Measurements from ENCODE around the gene IPCEF1. TPM values are rescaled to one million over a fixed set of nuclear protein-coding genes. Genes with fewer than 3 reads are reported as not detected.

Gene IPCEF1
- total RNA-seq, 2 donors from 2014 or later, result 3.0 to 5.7 TPM

GRCh38 chr6:154360476-154360875 is 3.9 kb upstream of the IPCEF1 start:
- Histone ChIP-seq H3K27ac (no peak overlapping the region), H3K27me3 (no peaks in the 10 kb centered on the region), H3K36me3 (replicated peaks in 1 of 2; ENCODE audit: insufficient read depth in 1 of 2, low read depth in 2 of 2) (no peaks in the 10 kb centered on the region), H3K4me1 (no peaks in the 10 kb centered on the region), H3K9me3 (no peaks in the 10 kb centered on the region), H3K4me3 (no peak overlapping the region)
- no peak for DNase-seq
- WGBS, 2 donors, result 91 to 93% methylated on average over 3 of the region's 3 CpGs
- TF ChIP-seq POLR2A (IDR thresholded peaks at IDR 0.05), result no peak
- TF ChIP-seq CTCF (IDR thresholded peaks at IDR 0.05), result no peak
- intact Hi-C loops (cut with DNase I), result no loop called here
- ATAC-seq, result no peak

- no peak overlapping the region for H3K27ac ChIP-seq
- 82 to 88% methylated on average over 4 of the region's 4 CpGs for WGBS, 2 donors
- H3K4me3 ChIP-seq, result no peak overlapping the region
- ATAC-seq (no peak), DNase-seq (no peak)
- TF ChIP-seq CTCF (IDR thresholded peaks at IDR 0.05) (no peak), POLR2A (IDR thresholded peaks at IDR 0.05) (no peak)
- no peaks in the 10 kb centered on the region for H3K9me3 ChIP-seq
- H3K36me3 ChIP-seq (replicated peaks in 1 of 2; ENCODE audit: insufficient read depth in 1 of 2, low read depth in 2 of 2), result no peaks in the 10 kb centered on the region
- no peaks in the 10 kb centered on the region for H3K4me1 ChIP-seq
- no peaks in the 10 kb centered on the region for H3K27me3 ChIP-seq
- intact Hi-C loops (cut with DNase I), result no loop called here
Observed at GRCh38 chr6:154359679-154360078, 3.1 kb upstream of the IPCEF1 start.

- Histone ChIP-seq H3K4me3 (no peak overlapping the region), H3K27me3 (no peaks in the 10 kb centered on the region), H3K4me1 (no peaks in the 10 kb centered on the region), H3K27ac (no peak overlapping the region), H3K36me3 (replicated peaks in 1 of 2; ENCODE audit: insufficient read depth in 1 of 2, low read depth in 2 of 2) (no peaks in the 10 kb centered on the region), H3K9me3 (no peaks in the 10 kb centered on the region)
- 50 to 67% methylated on average over 10 of the region's 10 CpGs for WGBS, 2 donors
- intact Hi-C loops (cut with DNase I), result no loop called here
- DNase-seq (no peak), ATAC-seq (no peak)
- TF ChIP-seq POLR2A (IDR thresholded peaks at IDR 0.05) (no peak), CTCF (IDR thresholded peaks at IDR 0.05) (no peak)
Observed at GRCh38 chr6:154359161-154359574, 2.6 kb upstream of the IPCEF1 start.

- Histone ChIP-seq H3K4me1 (no peaks in the 10 kb centered on the region), H3K27me3 (no peaks in the 10 kb centered on the region), H3K36me3 (replicated peaks in 1 of 2; ENCODE audit: insufficient read depth in 1 of 2, low read depth in 2 of 2) (no peaks in the 10 kb centered on the region), H3K27ac (no peak overlapping the region), H3K9me3 (no peaks in the 10 kb centered on the region), H3K4me3 (no peak overlapping the region)
- ATAC-seq, result no peak
- 87 to 91% methylated on average over 5 of the region's 5 CpGs for WGBS, 2 donors
- DNase-seq, result no peak
- TF ChIP-seq POLR2A (IDR thresholded peaks at IDR 0.05) (no peak), CTCF (IDR thresholded peaks at IDR 0.05) (no peak)
- intact Hi-C loops (cut with DNase I), result no loop called here
Observed at GRCh38 chr6:154358019-154358545, 1.5 kb upstream of the IPCEF1 start.

- H3K36me3 ChIP-seq (replicated peaks in 1 of 2; ENCODE audit: insufficient read depth in 1 of 2, low read depth in 2 of 2), result no peaks in the 10 kb centered on the region
- intact Hi-C loops (cut with DNase I), result no loop called here
- no peak overlapping the region for H3K4me3 ChIP-seq
- DNase-seq, result no peak
- no peak for ATAC-seq
- no peaks in the 10 kb centered on the region for H3K4me1 ChIP-seq
- no peaks in the 10 kb centered on the region for H3K27me3 ChIP-seq
- TF ChIP-seq POLR2A (IDR thresholded peaks at IDR 0.05), result no peak
- TF ChIP-seq CTCF (IDR thresholded peaks at IDR 0.05), result no peak
- H3K9me3 ChIP-seq, result no peaks in the 10 kb centered on the region
- H3K27ac ChIP-seq, result no peak overlapping the region
- 77 to 93% methylated on average over 2 of the region's 2 CpGs for WGBS, 2 donors
Observed at GRCh38 chr6:154356113-154356512, 490 bp downstream of the IPCEF1 start.
